A549 (cell line): ENCODE data around the gene ZBED1.

Experiments
- BCL3 ChIP-seq: fragments of >200 bp; sonication (Bioruptor Twin); formaldehyde crosslinking; IDR thresholded peaks from 3 replicates; pipeline ENCODE4 v1.6.1; 2016
- BHLHE40 ChIP-seq: IDR thresholded peaks from 2 replicates; pipeline ENCODE4 v1.6.1; 2012; ENCODE audit warnings: low read depth, low read length, inconsistent platforms
- CHD2 ChIP-seq: fragments of 150-350 bp; IDR thresholded peaks from 2 replicates; pipeline ENCODE4 v1.6.1; 2014; ENCODE audit warnings: low read length; ENCODE audit not compliant: partially characterized antibody
- CTCF ChIP-seq: fragments of >200 bp; sonication (Bioruptor Twin); formaldehyde crosslinking; IDR thresholded peaks from 3 replicates; pipeline ENCODE4 v1.5.1; 2016
- ESRRA ChIP-seq: fragments of 150-350 bp; IDR thresholded peaks from 2 replicates; pipeline ENCODE4 v1.6.1; 2014; ENCODE audit warnings: mild to moderate bottlenecking, low read length, borderline replicate concordance
- HMGXB4 ChIP-seq: fragments of 250-450 bp; sonication (Bioruptor Pico); IDR thresholded peaks from 2 replicates; pipeline ENCODE4 v1.5.0; 2021; ENCODE audit warnings: mild to moderate bottlenecking, moderate library complexity, borderline replicate concordance
- JUN ChIP-seq, 2 experiments: fragments of >200 bp; sonication (Bioruptor Twin); formaldehyde crosslinking; IDR thresholded peaks; 2 replicates in 1 of 2; 3 replicates in 1 of 2; pipeline ENCODE4 v1.6.1; 2016 to 2017
- KDM1A ChIP-seq: fragments of 200-600 bp; sonication (generic); IDR thresholded peaks from 2 replicates; pipeline ENCODE4 v1.6.1; 2016; ENCODE audit warnings: low read depth, mild to moderate bottlenecking
- MAX ChIP-seq: IDR thresholded peaks from 2 replicates; pipeline ENCODE4 v1.6.1; 2012
- POLR2A ChIP-seq: IDR thresholded peaks from 2 replicates; pipeline ENCODE4 v1.6.1; 2012; ENCODE audit warnings: mild to moderate bottlenecking, low read length
- USF2 ChIP-seq: fragments of 450-650 bp; IDR thresholded peaks from 2 replicates; pipeline ENCODE4 v1.6.1; 2014; ENCODE audit warnings: antibody characterized with exemption
- ZFP36 ChIP-seq: fragments of 450-650 bp; IDR thresholded peaks from 2 replicates; pipeline ENCODE4 v1.6.1; 2014; ENCODE audit warnings: borderline replicate concordance; ENCODE audit not compliant: partially characterized antibody

- TF ChIP-seq CTCF: no peak
- no peak for TF ChIP-seq POLR2A
- TF ChIP-seq ZFP36: no peak
- TF ChIP-seq BHLHE40: no peak
- no peak for TF ChIP-seq CHD2
- TF ChIP-seq USF2: no peak
- TF ChIP-seq HMGXB4 (CRISPR knock-in tag): no peak
- TF ChIP-seq JUN (IDR thresholded peaks at IDR 0.05): no peak
- TF ChIP-seq KDM1A: no peak
- no peak for TF ChIP-seq ESRRA
- TF ChIP-seq MAX: no peak
- TF ChIP-seq BCL3: no peak
Observed at GRCh38 chrX:2542826-2543521, 42.2 kb upstream of the ZBED1 start.
